CD14-positive monocyte (primary cell): Measurements from ENCODE around the gene PTPRC. TPM values are rescaled to one million over a fixed set of nuclear protein-coding genes. Genes with fewer than 3 reads are reported as not detected.

Experiments
- DNase-seq, 3 donors: peaks; one replicate each; pipeline ENCODE4 v3.0.0-alpha.2; 2011 to 2022
- H2AFZ ChIP-seq: 2 replicates; pipeline ENCODE4 v1.6.0; 2012; ENCODE audit warnings: mild to moderate bottlenecking, low read depth, low read length, inconsistent platforms; ENCODE audit not compliant: insufficient read depth, poor library complexity, severe bottlenecking
- H3K27ac ChIP-seq, 2 donors: 1 replicate in 1 of 2; 2 replicates in 1 of 2; pipeline ENCODE4 v1.5.1; 2012 to 2013; ENCODE audit warnings: low read length in 2 of 2, control low read depth in 1 of 2, inconsistent platforms in 1 of 2, low read depth in 1 of 2, mild to moderate bottlenecking in 1 of 2
- H3K27me3 ChIP-seq, 2 donors: one replicate each; pipeline versions ENCODE4 v1.6.0 to v1.6.1; 2011 to 2013; ENCODE audit warnings: low read length in 2 of 2; ENCODE audit not compliant: control insufficient read depth in 2 of 2, insufficient read depth in 2 of 2
- H3K36me3 ChIP-seq, 2 donors: replicated peaks in 1 of 2; 1 replicate in 1 of 2; 2 replicates in 1 of 2; pipeline versions ENCODE4 v1.5.1 to v1.6.1; 2012 to 2013; ENCODE audit warnings: low read length in 2 of 2, control low read depth in 1 of 2, inconsistent platforms in 1 of 2, mild to moderate bottlenecking in 1 of 2; ENCODE audit not compliant: insufficient read depth in 2 of 2, control insufficient read depth in 1 of 2
- H3K4me1 ChIP-seq, 2 donors: 1 replicate in 1 of 2; 2 replicates in 1 of 2; pipeline versions ENCODE4 v1.5.1 to v1.6.1; 2012 to 2013; ENCODE audit warnings: low read length in 2 of 2, control low read depth in 1 of 2, inconsistent platforms in 1 of 2, mild to moderate bottlenecking in 1 of 2, moderate library complexity in 1 of 2; ENCODE audit not compliant: insufficient read depth in 2 of 2, control insufficient read depth in 1 of 2
- H3K4me2 ChIP-seq: replicated peaks from 2 replicates; pipeline ENCODE3; 2012; ENCODE audit warnings: low read length, moderate library complexity, mild to moderate bottlenecking; ENCODE audit not compliant: poor library complexity, severe bottlenecking; ENCODE audit errors: extremely low read depth
- H3K4me3 ChIP-seq, 3 experiments: fragments of 200-600 bp in 1 of 3; sonication (generic) in 1 of 3; replicated peaks in 1 of 3; 1 replicate in 2 of 3; 2 replicates in 1 of 3; pipeline ENCODE4 v1.5.1; 2011 to 2013; ENCODE audit warnings: low read length in 3 of 3, mild to moderate bottlenecking in 3 of 3, control low read depth in 2 of 3, low read depth in 2 of 3, inconsistent platforms in 1 of 3, moderate library complexity in 1 of 3
- H3K79me2 ChIP-seq: 2 replicates; pipeline ENCODE4 v1.6.0; 2012; ENCODE audit warnings: mild to moderate bottlenecking, control low read depth, inconsistent platforms, low read length, moderate library complexity; ENCODE audit not compliant: insufficient read depth
- H3K9ac ChIP-seq: 2 replicates; pipeline ENCODE4 v1.6.0; 2017; ENCODE audit warnings: low read length, mild to moderate bottlenecking; ENCODE audit not compliant: insufficient read depth, poor library complexity, severe bottlenecking
- H3K9me3 ChIP-seq, 2 donors: replicated peaks in 1 of 2; 1 replicate in 1 of 2; 2 replicates in 1 of 2; pipeline versions ENCODE4 v1.5.1 to v1.6.1; 2012 to 2013; ENCODE audit warnings: low read length in 2 of 2, control low read depth in 1 of 2; ENCODE audit not compliant: control insufficient read depth in 1 of 2, insufficient read depth in 1 of 2
- H4K20me1 ChIP-seq: 2 replicates; pipeline ENCODE4 v1.6.0; 2012; ENCODE audit warnings: mild to moderate bottlenecking, low read length, control low read depth, moderate library complexity; ENCODE audit not compliant: insufficient read depth
- H3K27ac Mint-ChIP-seq, 7 donors: one replicate each; pipeline ENCODE4 v1.8.0; 2020; ENCODE audit warnings: mild to moderate bottlenecking in 7 of 7, mixed read lengths in 7 of 7, moderate library complexity in 6 of 7, inconsistent platforms in 2 of 7
- H3K27me3 Mint-ChIP-seq, 3 donors: one replicate each; pipeline ENCODE4 v1.8.0; 2021 to 2022; ENCODE audit warnings: low read depth in 3 of 3, mild to moderate bottlenecking in 3 of 3, mixed read lengths in 3 of 3, moderate library complexity in 3 of 3, inconsistent platforms in 1 of 3
- H3K36me3 Mint-ChIP-seq, 2 donors: one replicate each; pipeline ENCODE4 v1.8.0; 2020; ENCODE audit warnings: mixed read lengths in 2 of 2, inconsistent platforms in 1 of 2, mild to moderate bottlenecking in 1 of 2
- H3K4me1 Mint-ChIP-seq: one replicate; pipeline ENCODE4 v1.8.0; 2020; ENCODE audit warnings: mild to moderate bottlenecking, mixed read lengths
- H3K4me3 Mint-ChIP-seq, 2 donors: one replicate each; pipeline ENCODE4 v1.8.0; 2020; ENCODE audit warnings: mild to moderate bottlenecking in 2 of 2, mixed read lengths in 2 of 2, moderate library complexity in 1 of 2
- H3K9me3 Mint-ChIP-seq, 7 donors: one replicate each; pipeline ENCODE4 v1.8.0; 2020 to 2022; ENCODE audit warnings: mixed read lengths in 7 of 7, mild to moderate bottlenecking in 6 of 7, moderate library complexity in 6 of 7, inconsistent platforms in 2 of 7
- CTCF ChIP-seq: fragments of 200-600 bp; IDR thresholded peaks from one replicate; pipeline ENCODE4 v1.8.0; 2022; ENCODE audit warnings: antibody characterized with exemption, mild to moderate bottlenecking
- WGBS: methylation state at CpG from one replicate; pipeline ENCODE4 v1.1.5; 2013; ENCODE audit warnings: missing lambda C conversion rate; ENCODE audit not compliant: insufficient coverage; 5-methylcytosine and 5-hydroxymethylcytosine counted together
- intact Hi-C, 2 donors: fragments of 100-400 bp; cut with micrococcal nuclease; formaldehyde crosslinking; loops; one replicate each; pipeline versions ENCODE4 v1.15.0 to v1.15.1; 2023
- polyA plus RNA-seq, 3 donors: library from polyadenylated mRNA; depleted of rRNA in 1 of 3; unstranded in 2 of 3; stranded (reverse) in 1 of 3; fragments of 300-500 nt in 2 of 3; fragments of >200 nt in 1 of 3; fragmentation: Illumina TruSeq in 2 of 3; gene quantifications; 1 replicate in 2 of 3; 2 replicates in 1 of 3; pipeline ENCODE4 v1.2.3, GENCODE V29; 2012 to 2021

PTPRC gene
- polyA plus RNA-seq, 3 donors, result 410 to 992 (median 667) TPM

- Histone ChIP-seq H2AFZ (no peak overlapping the region), H3K9me3 (no peaks in the 10 kb centered on the region), H3K79me2 (peaks cover 98% of the 10 kb centered on the region), H3K9ac (no peak overlapping the region), H3K4me1 (peaks cover 53 to 98% of the 10 kb centered on the region in 2 donors), H3K36me3 (peaks cover 18 to 34% of the 10 kb centered on the region in 2 donors), H3K27me3 (no peaks in the 10 kb centered on the region), H4K20me1 (peaks cover 36% of the 10 kb centered on the region), H3K4me2 (peak overlapping the region; percentile 68), H3K27ac (peak overlapping the region; percentile 3 to 94), H3K4me3 (peak overlapping the region in 1 of 3 experiments; percentile 50)
- H3K27me3 Mint-ChIP-seq, result no peaks in the 10 kb centered on the region
- intact Hi-C loops, result no loop called here
- TF ChIP-seq CTCF, result no peak
- WGBS, result no CpG with 5 or more reads among the region's 1 CpG
- peaks cover 46 to 48% of the 10 kb centered on the region in 2 donors for H3K36me3 Mint-ChIP-seq
- peak overlapping the region; percentile 2 to 10 for H3K4me3 Mint-ChIP-seq
- H3K27ac Mint-ChIP-seq, result peak overlapping the region; percentile 88 to 97 (median 91)
- H3K9me3 Mint-ChIP-seq, result no peaks in the 10 kb centered on the region
- peaks cover 67% of the 10 kb centered on the region for H3K4me1 Mint-ChIP-seq
- DNase-seq, result peak; percentile 42 to 76 (median 61)
These were observed 16.8 kb downstream of the PTPRC start for GRCh38 chr1:198655459-198656121.

GRCh38 chr1:198656500-198656932 lies 17.7 kb downstream of the PTPRC start:
- Histone ChIP-seq H4K20me1 (peaks cover 26% of the 10 kb centered on the region), H3K9me3 (no peaks in the 10 kb centered on the region), H3K27me3 (no peaks in the 10 kb centered on the region), H3K4me2 (peak overlapping the region; percentile 68), H3K79me2 (peaks cover 98% of the 10 kb centered on the region), H3K9ac (peak overlapping the region; percentile 58), H3K36me3 (peaks cover 15 to 37% of the 10 kb centered on the region in 2 donors), H3K4me1 (peaks cover 56 to 95% of the 10 kb centered on the region in 2 donors), H3K27ac (peak overlapping the region; percentile 78 to 94), H2AFZ (no peak overlapping the region), H3K4me3 (peak overlapping the region; percentile 12 to 64 (median 36))
- H3K9me3 Mint-ChIP-seq, result no peaks in the 10 kb centered on the region
- H3K27ac Mint-ChIP-seq, result peak overlapping the region; percentile 97 to 99 (median 98)
- H3K4me1 Mint-ChIP-seq, result peaks cover 63% of the 10 kb centered on the region
- DNase-seq, result peak; percentile 72 to 86 (median 74)
- H3K4me3 Mint-ChIP-seq, result peak overlapping the region; percentile 56 to 87
- intact Hi-C loops, result no loop called here
- no peaks in the 10 kb centered on the region for H3K27me3 Mint-ChIP-seq
- no peak for TF ChIP-seq CTCF
- WGBS, result 0% methylated on average over 4 of the region's 4 CpGs
- H3K36me3 Mint-ChIP-seq, result peaks cover 45 to 51% of the 10 kb centered on the region in 2 donors
